ENCODE measurements around the gene OGDH.

GRCh38 chr7:44617225-44617890 lies 10.9 kb downstream of the OGDH start:
- no peak for TF ChIP-seq CTCF (IDR thresholded peaks at IDR 0.05)
- TF ChIP-seq POLR2A (IDR thresholded peaks at IDR 0.05): no peak
